Mucosa of descending colon (tissue), 3 donors: ENCODE results near the gene PLEKHG4B. TPM values are rescaled to one million over a fixed set of nuclear protein-coding genes. Genes with fewer than 3 reads are reported as not detected.

ENCODE experiments used
- ATAC-seq: fragments of 200-7000 bp; cut with Tn5 transposase; one replicate; pipeline ENCODE4 v1.9.1; 2020; ENCODE audit warnings: mild to moderate bottlenecking, moderate library complexity
- DNase-seq, 3 donors: peaks; one replicate each; pipeline ENCODE4 v3.0.0-alpha.2; 2020
- H3K36me3 ChIP-seq: fragments of 200-600 bp; one replicate; pipeline ENCODE4 v1.8.0; 2021; ENCODE audit warnings: low read depth, mild to moderate bottlenecking
- H3K4me1 ChIP-seq: fragments of 200-600 bp; one replicate; pipeline ENCODE4 v1.8.0; 2021; ENCODE audit warnings: low read depth, mild to moderate bottlenecking
- H3K4me3 ChIP-seq: fragments of 200-600 bp; one replicate; pipeline ENCODE4 v1.8.0; 2021; ENCODE audit warnings: mild to moderate bottlenecking
- H3K9me3 ChIP-seq: fragments of 200-600 bp; one replicate; pipeline ENCODE4 v1.8.0; 2021; ENCODE audit warnings: mild to moderate bottlenecking
- CTCF ChIP-seq: fragments of 200-600 bp; IDR thresholded peaks from one replicate; pipeline ENCODE4 v1.8.0; 2022; ENCODE audit warnings: antibody characterized with exemption, mild to moderate bottlenecking
- intact Hi-C, 2 donors: fragments of 100-400 bp; cut with DNase I in 1 of 2; cut with micrococcal nuclease in 1 of 2; formaldehyde crosslinking; loops; one replicate each; pipeline versions ENCODE4 v1.11.0 to v1.11.1; 2022; cut with DNase I, micrococcal nuclease
- total RNA-seq, 3 donors: library from RNA; stranded (reverse); fragmentation: NEBNext Ultra II Directional in 2 of 3; extraction: Animal tissue kit (Norgen Biotek cat#: 25700) in 2 of 3; gene quantifications; one replicate each; pipeline versions ENCODE4 v1.2.1 to v1.2.4, GENCODE V29; 2021 to 2023
- donor health status: DM: no; HTN: no; CAD: no; lungs with moderate emphysema.
- donor health status: DM: no; HTN: no; CAD: no.
- donor health status: DM: no; HTN: yes; CAD: no.

The PLEKHG4B gene
- total RNA-seq, 3 donors from 2014 or later: 0.09 to 3.0 (median 0.36) TPM

DNA sequence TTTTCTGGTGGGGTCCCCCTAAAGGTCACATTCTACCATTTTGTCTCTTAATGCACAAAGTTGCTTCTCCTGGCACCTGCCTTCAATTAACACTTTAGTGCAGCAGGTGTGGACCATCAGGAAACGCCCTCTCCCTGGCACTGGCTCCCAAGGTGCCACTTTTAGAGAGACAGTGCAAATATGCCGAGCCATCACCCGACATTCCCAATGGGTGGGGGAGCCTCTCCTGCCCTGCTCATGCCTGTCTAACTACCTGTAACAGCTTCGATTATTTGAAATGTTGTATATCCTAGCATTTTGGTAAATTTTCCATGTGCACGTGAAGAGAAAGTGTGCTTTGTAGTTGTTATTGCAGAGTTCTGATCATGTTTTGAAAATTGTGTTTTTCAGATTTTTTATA lies 86.1 kb downstream of the PLEKHG4B start:
- DNase-seq (no peak), ATAC-seq (no peak)
- intact Hi-C loops: no loop called here
- H3K4me1 ChIP-seq: no peaks in the 10 kb centered on the region
- TF ChIP-seq CTCF: no peak
- no peak overlapping the region for H3K4me3 ChIP-seq
- H3K36me3 ChIP-seq: no peaks in the 10 kb centered on the region
- H3K9me3 ChIP-seq: no peaks in the 10 kb centered on the region

DNA sequence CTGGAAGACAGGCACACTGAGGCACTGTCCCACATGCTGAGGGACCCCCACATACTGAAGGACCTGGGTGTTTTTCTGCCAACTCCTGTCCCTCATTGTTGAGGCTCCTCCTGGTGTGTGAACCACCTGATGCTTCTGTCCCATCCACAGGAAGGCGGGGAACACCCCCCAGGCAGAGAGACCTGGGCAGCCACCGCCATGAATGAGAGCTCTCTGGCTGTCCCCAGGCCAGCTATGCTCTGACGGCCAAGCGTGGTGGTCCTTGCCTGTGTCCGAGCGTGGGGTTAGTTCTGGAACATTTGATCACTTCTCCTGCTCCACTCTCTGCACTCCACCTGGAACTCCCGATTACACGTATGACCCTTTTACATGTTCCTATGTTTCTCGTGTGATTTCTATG lies 87.4 kb downstream of the PLEKHG4B start:
- ATAC-seq: no peak
- H3K9me3 ChIP-seq: no peaks in the 10 kb centered on the region
- H3K4me3 ChIP-seq: no peak overlapping the region
- no peaks in the 10 kb centered on the region for H3K36me3 ChIP-seq
- DNase-seq: no peak
- no peaks in the 10 kb centered on the region for H3K4me1 ChIP-seq
- intact Hi-C loops: no loop called here
- TF ChIP-seq CTCF: no peak

- H3K36me3 ChIP-seq: no peaks in the 10 kb centered on the region
- TF ChIP-seq CTCF: no peak
- ATAC-seq: no peak
- H3K4me3 ChIP-seq: no peak overlapping the region
- intact Hi-C loops: no loop called here
- no peaks in the 10 kb centered on the region for H3K9me3 ChIP-seq
- no peak for DNase-seq
- no peaks in the 10 kb centered on the region for H3K4me1 ChIP-seq
Measured at GRCh38 chr5:180286-180918, 88.4 kb downstream of the PLEKHG4B start.

- ATAC-seq (no peak), DNase-seq (no peak)
- H3K9me3 ChIP-seq: no peaks in the 10 kb centered on the region
- H3K4me3 ChIP-seq: no peak overlapping the region
- intact Hi-C loops: no loop called here
- H3K36me3 ChIP-seq: no peaks in the 10 kb centered on the region
- TF ChIP-seq CTCF: no peak
- H3K4me1 ChIP-seq: no peaks in the 10 kb centered on the region
Measured at GRCh38 chr5:181160-181559, 89.2 kb downstream of the PLEKHG4B start.

- Histone ChIP-seq H3K4me1 (no peaks in the 10 kb centered on the region), H3K36me3 (no peaks in the 10 kb centered on the region), H3K9me3 (no peaks in the 10 kb centered on the region), H3K4me3 (no peak overlapping the region)
- ATAC-seq (no peak), DNase-seq (no peak)
- intact Hi-C loops: no loop called here
- TF ChIP-seq CTCF: no peak
Measured at GRCh38 chr5:181566-181965, 89.6 kb downstream of the PLEKHG4B start.

DNA sequence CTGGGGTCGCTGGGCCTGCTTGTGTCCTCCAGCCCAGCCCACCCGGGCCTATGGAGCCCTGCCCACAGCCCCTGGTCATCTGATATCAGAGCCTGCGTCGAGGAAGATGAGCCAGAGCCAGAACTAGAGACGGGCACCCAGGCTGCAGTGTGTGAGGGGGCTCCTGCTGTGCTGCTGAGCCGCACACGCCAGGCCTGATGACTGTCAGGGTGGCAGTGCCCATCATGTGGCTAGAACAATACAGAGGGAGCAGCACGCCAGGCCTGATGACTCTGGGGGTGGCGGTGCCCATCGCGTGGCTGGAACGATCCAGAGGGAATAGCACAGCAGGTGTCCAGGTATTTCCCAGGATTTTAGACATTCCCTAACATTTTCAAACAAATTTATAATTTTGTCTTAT lies 90.2 kb downstream of the PLEKHG4B start:
- TF ChIP-seq CTCF: no peak
- H3K4me1 ChIP-seq: no peaks in the 10 kb centered on the region
- ATAC-seq (no peak), DNase-seq (no peak)
- H3K36me3 ChIP-seq: no peaks in the 10 kb centered on the region
- no peak overlapping the region for H3K4me3 ChIP-seq
- intact Hi-C loops: no loop called here
- no peaks in the 10 kb centered on the region for H3K9me3 ChIP-seq
